ENCODE results near the gene PMEPA1.

Gene PMEPA1

GRCh38 chr20:57684808-57685140 lies 25.0 kb downstream of the PMEPA1 start:
- Histone ChIP-seq H3K36me3 (ENCODE audit: control insufficient read depth, insufficient read depth, low read length) (no peaks in the 10 kb centered on the region), H3K27ac (ENCODE audit: low read depth, low read length, severe bottlenecking) (no peak overlapping the region), H3K4me1 (ENCODE audit: control insufficient read depth, insufficient read depth, low read length, poor library complexity, severe bottlenecking) (peaks cover 41% of the 10 kb centered on the region), H3K9me3 (ENCODE audit: control insufficient read depth, low read length) (no peaks in the 10 kb centered on the region), H3K4me3 (ENCODE audit: extremely low read depth, insufficient read depth, low read length, poor library complexity, severe bottlenecking) (no peak overlapping the region)
- 63 to 67% methylated on average over 4 to 5 of the region's 5 CpGs for WGBS, 2 experiments (ENCODE audit: insufficient coverage in 2 of 2)

GRCh38 chr20:57683881-57684807 lies 25.7 kb downstream of the PMEPA1 start:
- Histone ChIP-seq H3K36me3 (ENCODE audit: control insufficient read depth, insufficient read depth, low read length) (no peaks in the 10 kb centered on the region), H3K27ac (ENCODE audit: low read depth, low read length, severe bottlenecking) (no peak overlapping the region), H3K4me3 (ENCODE audit: extremely low read depth, insufficient read depth, low read length, poor library complexity, severe bottlenecking) (no peak overlapping the region), H3K4me1 (ENCODE audit: control insufficient read depth, insufficient read depth, low read length, poor library complexity, severe bottlenecking) (peaks cover 36% of the 10 kb centered on the region), H3K9me3 (ENCODE audit: control insufficient read depth, low read length) (no peaks in the 10 kb centered on the region)
- 68 to 73% methylated on average over 14 to 15 of the region's 26 CpGs for WGBS, 2 experiments (ENCODE audit: insufficient coverage in 2 of 2)

GRCh38 chr20:57683287-57683686 lies 26.5 kb downstream of the PMEPA1 start:
- Histone ChIP-seq H3K36me3 (ENCODE audit: control insufficient read depth, insufficient read depth, low read length) (no peaks in the 10 kb centered on the region), H3K27ac (ENCODE audit: low read depth, low read length, severe bottlenecking) (no peak overlapping the region), H3K9me3 (ENCODE audit: control insufficient read depth, low read length) (no peaks in the 10 kb centered on the region), H3K4me3 (ENCODE audit: extremely low read depth, insufficient read depth, low read length, poor library complexity, severe bottlenecking) (no peak overlapping the region), H3K4me1 (ENCODE audit: control insufficient read depth, insufficient read depth, low read length, poor library complexity, severe bottlenecking) (peaks cover 34% of the 10 kb centered on the region)
- 65% methylated on average over 2 of the region's 7 CpGs; no CpG with 5 or more reads in 1 of the 2 experiments for WGBS, 2 experiments (ENCODE audit: insufficient coverage in 2 of 2)

GRCh38 chr20:57682184-57683101 lies 27.4 kb downstream of the PMEPA1 start:
- Histone ChIP-seq H3K4me3 (ENCODE audit: extremely low read depth, insufficient read depth, low read length, poor library complexity, severe bottlenecking) (no peak overlapping the region), H3K36me3 (ENCODE audit: control insufficient read depth, insufficient read depth, low read length) (no peaks in the 10 kb centered on the region), H3K27ac (ENCODE audit: low read depth, low read length, severe bottlenecking) (no peak overlapping the region), H3K9me3 (ENCODE audit: control insufficient read depth, low read length) (no peaks in the 10 kb centered on the region), H3K4me1 (ENCODE audit: control insufficient read depth, insufficient read depth, low read length, poor library complexity, severe bottlenecking) (peaks cover 34% of the 10 kb centered on the region)
- WGBS, 2 experiments (ENCODE audit: insufficient coverage in 2 of 2) = 89 to 99% methylated on average over 19 of the region's 28 CpGs

GRCh38 chr20:57680934-57681914 lies 28.6 kb downstream of the PMEPA1 start:
- H3K36me3 ChIP-seq (ENCODE audit: control insufficient read depth, insufficient read depth, low read length) = no peaks in the 10 kb centered on the region
- H3K9me3 ChIP-seq (ENCODE audit: control insufficient read depth, low read length) = no peaks in the 10 kb centered on the region
- 85 to 91% methylated on average over 20 to 23 of the region's 24 CpGs for WGBS, 2 experiments (ENCODE audit: insufficient coverage in 2 of 2)
- no peak overlapping the region for H3K27ac ChIP-seq (ENCODE audit: low read depth, low read length, severe bottlenecking)
- H3K4me1 ChIP-seq (ENCODE audit: control insufficient read depth, insufficient read depth, low read length, poor library complexity, severe bottlenecking) = peaks cover 32% of the 10 kb centered on the region
- H3K4me3 ChIP-seq (ENCODE audit: extremely low read depth, insufficient read depth, low read length, poor library complexity, severe bottlenecking) = no peak overlapping the region

- no peak overlapping the region for H3K27ac ChIP-seq (ENCODE audit: low read depth, low read length, severe bottlenecking)
- no peak overlapping the region for H3K4me3 ChIP-seq (ENCODE audit: extremely low read depth, insufficient read depth, low read length, poor library complexity, severe bottlenecking)
- H3K4me1 ChIP-seq (ENCODE audit: control insufficient read depth, insufficient read depth, low read length, poor library complexity, severe bottlenecking) = peaks cover 22% of the 10 kb centered on the region
- no peaks in the 10 kb centered on the region for H3K36me3 ChIP-seq (ENCODE audit: control insufficient read depth, insufficient read depth, low read length)
- H3K9me3 ChIP-seq (ENCODE audit: control insufficient read depth, low read length) = no peaks in the 10 kb centered on the region
- WGBS, 2 experiments (ENCODE audit: insufficient coverage in 2 of 2) = 92 to 94% methylated on average over 10 to 12 of the region's 12 CpGs
These were observed 29.6 kb downstream of the PMEPA1 start for GRCh38 chr20:57680131-57680716.

- Histone ChIP-seq H3K4me1 (ENCODE audit: control insufficient read depth, insufficient read depth, low read length, poor library complexity, severe bottlenecking) (peaks cover 11% of the 10 kb centered on the region), H3K4me3 (ENCODE audit: extremely low read depth, insufficient read depth, low read length, poor library complexity, severe bottlenecking) (no peak overlapping the region), H3K27ac (ENCODE audit: low read depth, low read length, severe bottlenecking) (no peak overlapping the region), H3K36me3 (ENCODE audit: control insufficient read depth, insufficient read depth, low read length) (no peaks in the 10 kb centered on the region), H3K9me3 (ENCODE audit: control insufficient read depth, low read length) (no peaks in the 10 kb centered on the region)
- WGBS, 2 experiments (ENCODE audit: insufficient coverage in 2 of 2) = 86 to 93% methylated on average over 4 to 5 of the region's 6 CpGs
These were observed 30.7 kb downstream of the PMEPA1 start for GRCh38 chr20:57679113-57679512.

GRCh38 chr20:57678340-57678739 lies 31.5 kb downstream of the PMEPA1 start:
- 83 to 84% methylated on average over 8 to 10 of the region's 12 CpGs for WGBS, 2 experiments (ENCODE audit: insufficient coverage in 2 of 2)
- H3K36me3 ChIP-seq (ENCODE audit: control insufficient read depth, insufficient read depth, low read length) = no peaks in the 10 kb centered on the region

GRCh38 chr20:57677584-57677982 lies 32.2 kb downstream of the PMEPA1 start:
- H3K9me3 ChIP-seq (ENCODE audit: control insufficient read depth, low read length) = no peaks in the 10 kb centered on the region
- H3K36me3 ChIP-seq (ENCODE audit: control insufficient read depth, insufficient read depth, low read length) = no peaks in the 10 kb centered on the region
- H3K4me3 ChIP-seq (ENCODE audit: extremely low read depth, insufficient read depth, low read length, poor library complexity, severe bottlenecking) = no peak overlapping the region
- WGBS, 2 experiments (ENCODE audit: insufficient coverage in 2 of 2) = 72 to 96% methylated on average over 3 of the region's 5 CpGs
- H3K4me1 ChIP-seq (ENCODE audit: control insufficient read depth, insufficient read depth, low read length, poor library complexity, severe bottlenecking) = no peaks in the 10 kb centered on the region
- no peak overlapping the region for H3K27ac ChIP-seq (ENCODE audit: low read depth, low read length, severe bottlenecking)

More at GRCh38 chr20:57678340-57678739, 31.5 kb downstream of the PMEPA1 start:
- Histone ChIP-seq H3K27ac (ENCODE audit: low read depth, low read length, severe bottlenecking) (no peak overlapping the region), H3K4me3 (ENCODE audit: extremely low read depth, insufficient read depth, low read length, poor library complexity, severe bottlenecking) (no peak overlapping the region), H3K9me3 (ENCODE audit: control insufficient read depth, low read length) (no peaks in the 10 kb centered on the region), H3K4me1 (ENCODE audit: control insufficient read depth, insufficient read depth, low read length, poor library complexity, severe bottlenecking) (peaks cover 3% of the 10 kb centered on the region)
